K562 (cell line): Measurements from ENCODE around the gene CCDC9B. TPM values are rescaled to one million over a fixed set of nuclear protein-coding genes. Genes with fewer than 3 reads are reported as not detected.
A peak's percentile ranks its signal among the peaks of the same experiment; 100 is the strongest.

Experiments used
- CCAR2 ChIP-seq: fragments of 200-400 bp; formaldehyde crosslinking; IDR thresholded peaks from 2 replicates; pipeline ENCODE4 v1.6.1; 2017; ENCODE audit warnings: mild to moderate bottlenecking, low read depth, low read length
- CLOCK ChIP-seq: fragments of 250-450 bp; sonication (Bioruptor Pico); IDR thresholded peaks from 2 replicates; pipeline ENCODE4 v1.4.0; 2020; ENCODE audit warnings: mild to moderate bottlenecking, moderate library complexity, borderline replicate concordance
- E2F4 ChIP-seq: sonication (generic); formaldehyde crosslinking; IDR thresholded peaks from 2 replicates; pipeline ENCODE4 v1.8.0; 2022; ENCODE audit warnings: mild to moderate bottlenecking, low read depth, missing genetic modification reagents
- GABPA ChIP-seq: fragments of 200-800 bp; sonication (Bioruptor generic); conservative IDR thresholded peaks from 2 replicates; pipeline ENCODE4 v1.6.1; 2016; ENCODE audit warnings: low read depth, missing genetic modification characterization, missing compliant biosample characterization
- MYC ChIP-seq, 2 experiments: fragments of 250-450 bp in 1 of 2; sonication (Bioruptor Pico) in 1 of 2; IDR thresholded peaks; 2 replicates each; pipeline versions ENCODE4 v1.5.1 to v1.6.1; 2012 to 2021; ENCODE audit warnings: low read depth in 2 of 2, borderline replicate concordance in 1 of 2, improper control_type of control experiment in 1 of 2, low read length in 1 of 2, mild to moderate bottlenecking in 1 of 2, moderate library complexity in 1 of 2
- NR3C1 ChIP-seq: sonication (generic); formaldehyde crosslinking; IDR thresholded peaks from 2 replicates; pipeline ENCODE4 v1.8.1; 2022; ENCODE audit warnings: missing genetic modification reagents
- RHOXF2B ChIP-seq: fragments of 250-450 bp; sonication (Bioruptor Pico); conservative IDR thresholded peaks from 2 replicates; pipeline ENCODE4 v1.5.1; 2021
- TEAD4 ChIP-seq, 2 experiments: sonication (generic) in 1 of 2; formaldehyde crosslinking in 1 of 2; IDR thresholded peaks; 2 replicates each; pipeline versions ENCODE4 v1.6.1 to v1.8.0; 2012 to 2022; ENCODE audit warnings: borderline replicate concordance in 1 of 2, inconsistent platforms in 1 of 2, low read length in 1 of 2, mild to moderate bottlenecking in 1 of 2, missing genetic modification reagents in 1 of 2
- polyA plus RNA-seq, 8 experiments: library from polyadenylated mRNA; depleted of rRNA in 4 of 8; stranded (reverse) in 5 of 8; unstranded in 3 of 8; fragments of >200 nt; fragmentation: Nextera tagmentation in 2 of 8; fragmentation: Illumina TruSeq in 1 of 8; extraction: Ambion mirVana in 2 of 8; extraction: Trizol in 1 of 8; gene quantifications; 2 replicates each; pipeline versions ENCODE4 v1.2.1 to v1.2.3, GENCODE V29; 2011 to 2014; ENCODE audit warnings: inconsistent platforms in 1 of 8, missing spikeins in 1 of 8
- total RNA-seq, 7 experiments: library from RNA; depleted of rRNA in 6 of 7; stranded (reverse); fragments of >200 nt in 6 of 7; fragmentation: Illumina TruSeq in 2 of 7; extraction: Trizol in 2 of 7; gene quantifications; 2 replicates each; pipeline versions ENCODE4 v1.2.1 to v1.2.3, GENCODE V29; 2011 to 2021; ENCODE audit warnings: low replicate concordance in 1 of 7
- TF ChIP-seq, protein P1 (sequence below): fragments of 450-650 bp; IDR thresholded peaks from one replicate; pipeline ENCODE4 v1.6.1; 2018; ENCODE audit warnings: mild to moderate bottlenecking, moderate library complexity; ENCODE audit not compliant: partially characterized antibody
- TF ChIP-seq, protein P2 (sequence below): IDR thresholded peaks from 2 replicates; pipeline ENCODE4 v1.6.1; 2012; ENCODE audit warnings: low read depth, low read length, improper control_type of control experiment, borderline replicate concordance
- TF ChIP-seq, protein P3 (sequence below), 3 experiments: fragments of 200-800 bp in 1 of 3; fragments of 250-450 bp in 1 of 3; fragments of 450-650 bp in 1 of 3; sonication (Bioruptor Pico) in 1 of 3; sonication (Bioruptor generic) in 1 of 3; formaldehyde crosslinking in 1 of 3; IDR thresholded peaks; 2 replicates each; pipeline versions ENCODE4 v1.6.1 to v1.8.0; 2016 to 2022; ENCODE audit warnings: mild to moderate bottlenecking in 2 of 3, missing genetic modification characterization in 2 of 3, missing compliant biosample characterization in 1 of 3, moderate library complexity in 1 of 3

CCDC9B gene
- total and polyA plus RNA-seq, 9 of the 15 experiments (the other 6 are each of a cell fraction or from before 2014, with no cell fraction given): 0.01 to 0.47 (median 0.15) TPM; not detected in 1

DNA sequence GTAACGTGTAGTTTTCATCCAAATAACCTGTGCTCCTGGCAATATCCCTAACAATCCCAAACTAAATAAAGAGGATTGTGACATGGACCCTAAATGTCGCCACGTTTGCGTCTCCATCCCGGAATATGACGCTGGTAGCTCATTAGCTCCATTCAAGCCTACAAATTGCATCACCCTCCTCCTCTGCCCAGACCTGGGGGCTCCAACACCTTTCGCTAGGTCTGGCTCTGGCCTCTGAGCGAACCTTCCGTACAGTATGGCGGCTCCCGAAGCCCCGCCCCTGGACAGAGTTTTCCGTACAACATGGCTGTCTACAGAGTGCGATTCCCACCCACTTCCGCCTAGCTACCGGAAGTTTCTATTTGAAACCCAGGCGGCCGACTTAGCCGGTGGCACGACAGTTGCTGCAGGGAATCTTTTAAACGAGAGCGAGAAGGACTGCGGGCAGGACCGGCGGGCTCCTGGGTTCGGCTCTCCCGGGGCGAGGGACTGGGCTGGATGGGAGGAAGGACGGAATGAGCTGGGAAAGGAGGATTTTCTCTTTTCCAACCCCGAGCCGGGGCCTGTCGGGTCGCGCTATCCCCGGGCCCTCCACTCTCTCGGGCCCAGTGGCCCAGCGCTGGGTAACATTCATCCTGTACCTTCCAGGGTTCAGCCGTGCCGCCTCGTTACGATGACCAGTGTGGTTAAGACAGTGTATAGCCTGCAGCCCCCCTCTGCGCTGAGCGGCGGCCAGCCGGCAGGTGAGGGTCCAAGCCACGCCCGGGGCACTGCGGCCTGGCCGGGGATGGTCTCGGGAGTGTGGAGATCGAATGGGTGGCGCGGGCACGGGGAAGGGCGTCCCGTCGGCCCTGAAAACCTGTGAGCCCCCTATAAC lies 42.1 kb upstream of the CCDC9B start, which contains the start of gene KNSTRN (continued):
- TF ChIP-seq, protein P1, sequence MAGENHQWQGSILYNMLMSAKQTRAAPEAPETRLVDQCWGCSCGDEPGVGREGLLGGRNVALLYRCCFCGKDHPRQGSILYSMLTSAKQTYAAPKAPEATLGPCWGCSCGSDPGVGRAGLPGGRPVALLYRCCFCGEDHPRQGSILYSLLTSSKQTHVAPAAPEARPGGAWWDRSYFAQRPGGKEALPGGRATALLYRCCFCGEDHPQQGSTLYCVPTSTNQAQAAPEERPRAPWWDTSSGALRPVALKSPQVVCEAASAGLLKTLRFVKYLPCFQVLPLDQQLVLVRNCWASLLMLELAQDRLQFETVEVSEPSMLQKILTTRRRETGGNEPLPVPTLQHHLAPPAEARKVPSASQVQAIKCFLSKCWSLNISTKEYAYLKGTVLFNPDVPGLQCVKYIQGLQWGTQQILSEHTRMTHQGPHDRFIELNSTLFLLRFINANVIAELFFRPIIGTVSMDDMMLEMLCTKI: no peak
- TF ChIP-seq CLOCK (CRISPR knock-in tag) (no peak), CCAR2 (no peak), RHOXF2B (no peak), TEAD4 (IDR thresholded peaks at IDR 0.05; ENCODE audit: low read length) (0 out of 2 replicates have a peak, but pooled peaks have one; percentile 17), TEAD4 (CRISPR knock-in tag; IDR thresholded peaks at IDR 0.05; ENCODE audit: borderline replicate concordance) (no peak), GABPA (tag) (peak; percentile 98), MYC (IDR thresholded peaks at IDR 0.05; ENCODE audit: low read depth, low read length) (peak; percentile 43; the same call in 1 of the 2 replicates), MYC (CRISPR knock-in tag; IDR thresholded peaks at IDR 0.05; ENCODE audit: borderline replicate concordance, low read depth) (no peak), E2F4 (no peak), NR3C1 (no peak)
- TF ChIP-seq, protein P2, sequence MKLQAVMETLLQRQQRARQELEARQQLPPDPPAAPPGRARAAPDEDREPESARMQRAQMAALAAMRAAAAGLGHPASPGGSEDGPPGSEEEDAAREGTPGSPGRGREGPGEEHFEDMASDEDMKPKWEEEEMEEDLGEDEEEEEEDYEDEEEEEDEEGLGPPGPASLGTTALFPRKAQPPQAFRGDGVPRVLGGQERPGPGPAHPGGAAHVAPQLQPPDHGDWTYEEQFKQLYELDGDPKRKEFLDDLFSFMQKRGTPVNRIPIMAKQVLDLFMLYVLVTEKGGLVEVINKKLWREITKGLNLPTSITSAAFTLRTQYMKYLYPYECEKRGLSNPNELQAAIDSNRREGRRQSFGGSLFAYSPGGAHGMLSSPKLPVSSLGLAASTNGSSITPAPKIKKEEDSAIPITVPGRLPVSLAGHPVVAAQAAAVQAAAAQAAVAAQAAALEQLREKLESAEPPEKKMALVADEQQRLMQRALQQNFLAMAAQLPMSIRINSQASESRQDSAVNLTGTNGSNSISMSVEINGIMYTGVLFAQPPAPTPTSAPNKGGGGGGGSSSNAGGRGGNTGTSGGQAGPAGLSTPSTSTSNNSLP: no peak
- TF ChIP-seq, protein P3, sequence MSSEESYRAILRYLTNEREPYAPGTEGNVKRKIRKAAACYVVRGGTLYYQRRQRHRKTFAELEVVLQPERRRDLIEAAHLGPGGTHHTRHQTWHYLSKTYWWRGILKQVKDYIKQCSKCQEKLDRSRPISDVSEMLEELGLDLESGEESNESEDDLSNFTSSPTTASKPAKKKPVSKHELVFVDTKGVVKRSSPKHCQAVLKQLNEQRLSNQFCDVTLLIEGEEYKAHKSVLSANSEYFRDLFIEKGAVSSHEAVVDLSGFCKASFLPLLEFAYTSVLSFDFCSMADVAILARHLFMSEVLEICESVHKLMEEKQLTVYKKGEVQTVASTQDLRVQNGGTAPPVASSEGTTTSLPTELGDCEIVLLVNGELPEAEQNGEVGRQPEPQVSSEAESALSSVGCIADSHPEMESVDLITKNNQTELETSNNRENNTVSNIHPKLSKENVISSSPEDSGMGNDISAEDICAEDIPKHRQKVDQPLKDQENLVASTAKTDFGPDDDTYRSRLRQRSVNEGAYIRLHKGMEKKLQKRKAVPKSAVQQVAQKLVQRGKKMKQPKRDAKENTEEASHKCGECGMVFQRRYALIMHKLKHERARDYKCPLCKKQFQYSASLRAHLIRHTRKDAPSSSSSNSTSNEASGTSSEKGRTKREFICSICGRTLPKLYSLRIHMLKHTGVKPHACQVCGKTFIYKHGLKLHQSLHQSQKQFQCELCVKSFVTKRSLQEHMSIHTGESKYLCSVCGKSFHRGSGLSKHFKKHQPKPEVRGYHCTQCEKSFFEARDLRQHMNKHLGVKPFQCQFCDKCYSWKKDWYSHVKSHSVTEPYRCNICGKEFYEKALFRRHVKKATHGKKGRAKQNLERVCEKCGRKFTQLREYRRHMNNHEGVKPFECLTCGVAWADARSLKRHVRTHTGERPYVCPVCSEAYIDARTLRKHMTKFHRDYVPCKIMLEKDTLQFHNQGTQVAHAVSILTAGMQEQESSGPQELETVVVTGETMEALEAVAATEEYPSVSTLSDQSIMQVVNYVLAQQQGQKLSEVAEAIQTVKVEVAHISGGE (CRISPR knock-in tag; IDR thresholded peaks at IDR 0.05): peak; percentile 91 to 99 (median 97); a peak in 5 of 6 replicates
